ENCODE measurements around the gene GMCL1.
A peak's percentile ranks its signal among the peaks of the same experiment; 100 is the strongest.

Gene GMCL1

DNA sequence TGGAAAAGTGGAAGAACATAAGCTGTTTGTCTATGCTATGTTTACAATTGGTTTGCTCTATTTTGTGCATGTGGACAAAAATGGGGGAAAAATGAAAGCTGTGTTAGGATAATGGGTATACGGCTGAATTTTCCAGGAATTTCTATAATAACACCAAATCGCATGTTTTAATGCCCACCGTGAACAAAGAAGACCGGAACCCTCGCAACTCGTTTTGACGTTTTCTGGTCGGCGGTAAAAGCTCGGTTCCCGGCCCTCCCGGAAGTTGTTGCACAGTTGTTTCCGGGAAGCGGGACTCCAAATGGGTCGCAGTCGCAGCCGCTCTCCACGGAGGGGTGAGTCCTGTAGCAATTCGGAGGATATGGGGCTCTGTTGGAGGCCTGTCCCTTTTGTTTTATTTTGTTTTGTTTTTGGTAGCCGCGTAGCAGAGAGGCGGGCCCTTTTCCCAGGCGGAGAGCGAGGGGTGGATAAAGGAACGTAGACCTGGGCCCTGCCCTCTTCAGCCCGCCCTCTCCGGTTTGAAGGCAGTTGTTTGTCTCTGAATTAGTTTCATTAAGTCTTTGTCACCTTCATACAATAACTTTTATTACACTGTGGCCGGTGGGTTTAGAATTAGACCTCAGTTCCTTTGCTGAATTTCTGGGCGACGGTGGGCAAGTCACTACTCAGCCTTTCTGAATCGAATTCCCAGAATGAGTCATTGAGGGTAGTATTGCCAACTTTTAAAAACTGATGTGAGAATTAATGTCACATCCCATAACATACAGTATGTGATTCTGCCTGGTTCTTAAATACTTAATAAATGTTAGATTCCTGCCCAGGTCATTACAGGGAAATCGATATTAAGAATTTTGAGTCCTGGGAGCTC is 64.5 kb downstream of the GMCL1 start, which contains the start of gene SNRNP27:
SNRNP27 (plus strand) TSS at position 273 of the 868 bp plus-strand sequence; CDS start at position 302, 29 bp downstream.
- peak within 1 kb of the TSS; percentile 77 for H3K27ac ChIP-seq
- TF ChIP-seq, protein P1, sequence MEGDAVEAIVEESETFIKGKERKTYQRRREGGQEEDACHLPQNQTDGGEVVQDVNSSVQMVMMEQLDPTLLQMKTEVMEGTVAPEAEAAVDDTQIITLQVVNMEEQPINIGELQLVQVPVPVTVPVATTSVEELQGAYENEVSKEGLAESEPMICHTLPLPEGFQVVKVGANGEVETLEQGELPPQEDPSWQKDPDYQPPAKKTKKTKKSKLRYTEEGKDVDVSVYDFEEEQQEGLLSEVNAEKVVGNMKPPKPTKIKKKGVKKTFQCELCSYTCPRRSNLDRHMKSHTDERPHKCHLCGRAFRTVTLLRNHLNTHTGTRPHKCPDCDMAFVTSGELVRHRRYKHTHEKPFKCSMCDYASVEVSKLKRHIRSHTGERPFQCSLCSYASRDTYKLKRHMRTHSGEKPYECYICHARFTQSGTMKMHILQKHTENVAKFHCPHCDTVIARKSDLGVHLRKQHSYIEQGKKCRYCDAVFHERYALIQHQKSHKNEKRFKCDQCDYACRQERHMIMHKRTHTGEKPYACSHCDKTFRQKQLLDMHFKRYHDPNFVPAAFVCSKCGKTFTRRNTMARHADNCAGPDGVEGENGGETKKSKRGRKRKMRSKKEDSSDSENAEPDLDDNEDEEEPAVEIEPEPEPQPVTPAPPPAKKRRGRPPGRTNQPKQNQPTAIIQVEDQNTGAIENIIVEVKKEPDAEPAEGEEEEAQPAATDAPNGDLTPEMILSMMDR (conservative IDR thresholded peaks at IDR 0.05), result no peak
- peak; percentile 51 for TF ChIP-seq ZFX (IDR thresholded peaks at IDR 0.05)

- H3K27ac ChIP-seq, result peak overlapping the region; percentile 77
These were observed 65.3 kb downstream of the GMCL1 start for GRCh38 chr2:69894737-69895136.

DNA sequence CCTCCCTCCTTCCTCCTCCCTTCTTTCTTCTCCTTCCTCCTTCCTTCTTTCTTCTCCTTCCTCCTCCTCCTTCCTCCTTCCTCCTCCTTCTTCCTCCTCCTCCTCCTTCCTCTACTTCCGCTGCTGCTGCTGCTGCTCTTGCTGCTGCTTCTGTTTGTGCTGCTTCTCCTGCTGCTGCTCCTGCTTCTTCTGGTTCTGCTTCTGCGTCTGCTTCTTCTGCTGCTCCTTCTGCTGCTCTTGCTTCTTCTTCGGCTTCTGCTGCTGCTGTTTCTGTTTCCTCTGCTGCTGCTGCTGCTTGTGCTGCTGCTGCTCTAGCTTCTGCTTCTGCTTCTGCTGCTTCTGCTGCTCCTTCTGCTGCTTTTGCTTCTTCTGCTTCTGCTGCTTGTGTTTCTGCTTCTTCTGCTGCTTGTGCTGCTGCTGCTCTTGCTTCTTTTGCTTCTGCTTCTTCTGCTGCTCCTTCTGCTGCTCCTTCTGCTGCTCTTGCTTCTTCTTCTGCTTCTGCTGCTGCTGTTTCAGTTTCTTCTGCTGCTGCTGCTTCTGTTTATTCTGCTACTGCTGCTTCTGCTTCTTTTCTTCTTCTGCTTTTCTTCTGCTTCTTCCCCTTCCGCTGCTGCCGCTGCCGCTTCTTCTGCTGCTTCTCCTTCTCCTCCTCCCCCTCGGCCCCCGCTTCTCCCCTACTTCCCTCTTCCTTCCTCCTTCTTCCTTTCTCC is 72.9 kb downstream of the GMCL1 start:
- no peak for TF ChIP-seq ZFX (IDR thresholded peaks at IDR 0.05)
- TF ChIP-seq, protein P1 (conservative IDR thresholded peaks at IDR 0.05), result no peak
- H3K27ac ChIP-seq, result no peak overlapping the region

DNA sequence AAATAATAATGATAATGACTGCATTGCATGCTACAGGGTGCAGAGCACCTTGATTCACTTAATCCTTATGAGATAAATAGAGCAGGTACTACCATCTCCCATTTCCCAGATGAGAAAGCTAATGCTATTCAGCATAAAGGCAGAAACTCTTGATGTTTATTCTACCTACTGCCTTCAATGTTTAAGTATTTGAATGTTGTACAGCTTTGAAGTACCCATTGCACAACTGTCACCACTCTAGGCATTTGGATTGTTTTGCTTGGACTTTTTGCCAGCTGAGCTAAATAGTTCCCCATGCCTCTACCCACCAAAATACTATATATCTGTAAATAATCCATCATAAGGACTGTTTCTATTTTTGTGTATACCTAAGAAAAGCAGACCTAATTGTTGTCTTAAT is 77.8 kb downstream of the GMCL1 start:
- H3K27ac ChIP-seq, result no peak overlapping the region
- no peak for TF ChIP-seq ZFX (IDR thresholded peaks at IDR 0.05)
- TF ChIP-seq, protein P1 (conservative IDR thresholded peaks at IDR 0.05), result no peak

- H3K27ac ChIP-seq, result no peak overlapping the region
These were observed 82.6 kb downstream of the GMCL1 start for GRCh38 chr2:69911985-69912563.

GRCh38 chr2:69914164-69914949 is 84.9 kb downstream of the GMCL1 start:
- TF ChIP-seq, protein P1 (conservative IDR thresholded peaks at IDR 0.05), result peak; percentile 26
- TF ChIP-seq ZFX (IDR thresholded peaks at IDR 0.05), result no peak
- H3K27ac ChIP-seq, result peak overlapping the region; percentile 87

More at GRCh38 chr2:69911985-69912563, 82.6 kb downstream of the GMCL1 start:
- no peak for TF ChIP-seq ZFX (IDR thresholded peaks at IDR 0.05)
- TF ChIP-seq, protein P1 (conservative IDR thresholded peaks at IDR 0.05), result peak; percentile 59

Measured in C4-2B (cell line).